Uterus (tissue), 4 donors: ENCODE data around the gene UBQLN1. TPM values are rescaled to one million over a fixed set of nuclear protein-coding genes. Genes with fewer than 3 reads are reported as not detected.

Source experiments
- DNase-seq, 2 donors: peaks; one replicate each; pipeline ENCODE4 v3.0.0-alpha.2; 2019 to 2020
- H3K27ac ChIP-seq, 2 donors: fragments of 200-600 bp; sonication (generic); 1 replicate in 1 of 2; 2 replicates in 1 of 2; pipeline ENCODE4 v1.5.1; 2016 to 2018
- H3K27me3 ChIP-seq, 2 donors: fragments of 200-600 bp; sonication (generic); one replicate each; pipeline ENCODE4 v1.5.1; 2018 to 2019; ENCODE audit warnings: control low read depth in 1 of 2
- H3K36me3 ChIP-seq, 2 donors: fragments of 200-600 bp; sonication (generic); one replicate each; pipeline ENCODE4 v1.5.1; 2019; ENCODE audit warnings: control low read depth in 1 of 2
- H3K4me1 ChIP-seq, 2 donors: fragments of 200-600 bp; sonication (generic); one replicate each; pipeline ENCODE4 v1.5.1; 2018 to 2019; ENCODE audit warnings: control low read depth in 1 of 2
- H3K4me3 ChIP-seq, 2 donors: fragments of 200-600 bp; sonication (generic); 1 replicate in 1 of 2; 2 replicates in 1 of 2; pipeline ENCODE4 v1.5.1; 2018 to 2019; ENCODE audit warnings: mild to moderate bottlenecking in 1 of 2
- H3K9me3 ChIP-seq, 2 donors: fragments of 200-600 bp; sonication (generic); one replicate each; pipeline ENCODE4 v1.5.1; 2019; ENCODE audit warnings: control low read depth in 1 of 2
- POLR2A ChIP-seq, 2 donors: fragments of 450-650 bp; IDR thresholded peaks; one replicate each; pipeline ENCODE4 v1.6.1; 2016; ENCODE audit warnings: antibody characterized with exemption in 2 of 2, mild to moderate bottlenecking in 1 of 2, moderate library complexity in 1 of 2
- intact Hi-C: fragments of 100-400 bp; cut with DNase I; formaldehyde crosslinking; loops from one replicate; pipeline ENCODE4 v1.15.1; 2023; ENCODE audit warnings: low total_unique reads
- total RNA-seq, 4 donors: library from RNA; depleted of rRNA in 3 of 4; stranded (reverse); fragments of >200 nt in 3 of 4; gene quantifications; one replicate each; pipeline versions ENCODE4 v1.1.0 to v1.2.4, GENCODE V29; 2014 to 2023
- TF ChIP-seq, protein P1 (sequence below), 4 experiments: fragments of 200-600 bp in 2 of 4; fragments of 450-650 bp in 2 of 4; sonication (generic) in 2 of 4; IDR thresholded peaks; one replicate each; pipeline ENCODE4 v1.5.1; 2016 to 2019; ENCODE audit warnings: antibody characterized with exemption in 4 of 4, mild to moderate bottlenecking in 2 of 4, moderate library complexity in 1 of 4
- donor health status: DM: yes; HTN: yes; CAD: no.

The UBQLN1 gene
- total RNA-seq, 4 donors from 2014 or later: 66.8 to 155 (median 98.1) TPM

DNA sequence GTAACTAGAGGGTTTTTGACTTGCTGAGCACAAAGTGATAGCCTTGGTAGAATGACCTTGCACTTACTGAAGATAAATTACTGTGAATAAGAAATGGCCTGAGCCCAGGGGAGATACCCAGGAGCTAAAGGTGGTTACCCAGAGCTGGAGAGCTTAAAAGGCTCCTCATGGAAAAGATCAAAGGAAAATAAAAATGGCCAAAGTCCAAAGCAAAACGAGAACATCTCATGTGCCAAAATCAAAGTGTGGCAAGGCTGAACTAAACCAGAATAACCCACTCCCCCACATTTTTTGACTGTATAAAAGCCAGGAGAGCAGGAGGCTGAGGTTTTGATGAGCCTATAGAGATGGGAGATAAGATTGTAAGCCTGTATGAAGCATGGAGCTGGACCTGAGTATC lies 70.4 kb downstream of the UBQLN1 start:
- no peak overlapping the region for H3K27ac ChIP-seq
- H3K27me3 ChIP-seq: no peaks in the 10 kb centered on the region
- H3K36me3 ChIP-seq: no peaks in the 10 kb centered on the region
- H3K9me3 ChIP-seq: no peaks in the 10 kb centered on the region
- H3K4me1 ChIP-seq: no peaks in the 10 kb centered on the region
- H3K4me3 ChIP-seq: no peak overlapping the region
- DNase-seq: no peak
- intact Hi-C loops: no loop called here
- TF ChIP-seq, protein P1, sequence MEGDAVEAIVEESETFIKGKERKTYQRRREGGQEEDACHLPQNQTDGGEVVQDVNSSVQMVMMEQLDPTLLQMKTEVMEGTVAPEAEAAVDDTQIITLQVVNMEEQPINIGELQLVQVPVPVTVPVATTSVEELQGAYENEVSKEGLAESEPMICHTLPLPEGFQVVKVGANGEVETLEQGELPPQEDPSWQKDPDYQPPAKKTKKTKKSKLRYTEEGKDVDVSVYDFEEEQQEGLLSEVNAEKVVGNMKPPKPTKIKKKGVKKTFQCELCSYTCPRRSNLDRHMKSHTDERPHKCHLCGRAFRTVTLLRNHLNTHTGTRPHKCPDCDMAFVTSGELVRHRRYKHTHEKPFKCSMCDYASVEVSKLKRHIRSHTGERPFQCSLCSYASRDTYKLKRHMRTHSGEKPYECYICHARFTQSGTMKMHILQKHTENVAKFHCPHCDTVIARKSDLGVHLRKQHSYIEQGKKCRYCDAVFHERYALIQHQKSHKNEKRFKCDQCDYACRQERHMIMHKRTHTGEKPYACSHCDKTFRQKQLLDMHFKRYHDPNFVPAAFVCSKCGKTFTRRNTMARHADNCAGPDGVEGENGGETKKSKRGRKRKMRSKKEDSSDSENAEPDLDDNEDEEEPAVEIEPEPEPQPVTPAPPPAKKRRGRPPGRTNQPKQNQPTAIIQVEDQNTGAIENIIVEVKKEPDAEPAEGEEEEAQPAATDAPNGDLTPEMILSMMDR (IDR thresholded peaks at IDR 0.05): no peak
- TF ChIP-seq POLR2A (IDR thresholded peaks at IDR 0.05): no peak

DNA sequence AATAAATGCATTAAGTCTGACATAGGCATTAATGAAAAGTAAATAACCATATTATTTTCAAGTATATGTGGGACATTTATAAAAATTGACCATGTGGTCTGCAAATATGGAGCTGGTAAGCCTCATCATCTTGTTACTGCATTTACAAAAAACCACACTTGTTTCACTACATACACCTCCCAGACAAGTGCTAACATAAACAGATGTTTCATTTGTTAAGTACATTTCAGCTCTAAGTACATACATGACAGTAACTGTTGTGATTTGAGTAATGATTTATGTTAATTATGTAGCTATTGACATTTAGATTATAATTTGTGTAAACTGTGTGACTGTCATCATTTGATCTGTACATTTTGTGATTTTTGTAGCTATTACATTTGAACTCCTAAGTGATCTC lies 70.9 kb downstream of the UBQLN1 start:
- H3K27ac ChIP-seq: no peak overlapping the region
- intact Hi-C loops: no loop called here
- no peaks in the 10 kb centered on the region for H3K4me1 ChIP-seq
- no peak for DNase-seq
- no peaks in the 10 kb centered on the region for H3K27me3 ChIP-seq
- no peaks in the 10 kb centered on the region for H3K36me3 ChIP-seq
- no peak for TF ChIP-seq POLR2A (IDR thresholded peaks at IDR 0.05)
- TF ChIP-seq, protein P1 (IDR thresholded peaks at IDR 0.05): no peak
- no peaks in the 10 kb centered on the region for H3K9me3 ChIP-seq
- H3K4me3 ChIP-seq: no peak overlapping the region

DNA sequence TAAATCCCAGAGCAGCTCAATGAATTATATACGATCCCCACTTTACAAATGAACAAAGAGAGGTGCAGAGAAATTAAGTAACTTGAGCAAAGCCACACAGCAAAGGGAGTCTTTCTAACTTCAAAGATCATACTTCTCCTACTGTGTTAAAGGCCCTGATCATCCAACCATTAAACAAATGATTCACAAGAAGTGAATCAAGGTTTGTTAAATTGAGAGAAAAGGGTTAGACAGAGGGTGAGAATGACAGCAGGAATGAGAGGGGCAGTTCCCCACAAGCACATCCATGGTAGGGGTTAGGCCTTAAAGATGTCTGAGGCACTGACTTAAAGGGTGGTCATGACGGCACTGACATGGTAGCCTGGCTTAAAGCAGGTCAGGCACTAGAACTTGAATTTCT lies 74.1 kb downstream of the UBQLN1 start:
- Histone ChIP-seq H3K27ac (no peak overlapping the region), H3K9me3 (no peaks in the 10 kb centered on the region), H3K4me3 (no peak overlapping the region), H3K27me3 (no peaks in the 10 kb centered on the region), H3K36me3 (no peaks in the 10 kb centered on the region), H3K4me1 (no peaks in the 10 kb centered on the region)
- no peak for DNase-seq
- TF ChIP-seq, protein P1 (IDR thresholded peaks at IDR 0.05): no peak
- no peak for TF ChIP-seq POLR2A (IDR thresholded peaks at IDR 0.05)
- intact Hi-C loops: no loop called here

DNA sequence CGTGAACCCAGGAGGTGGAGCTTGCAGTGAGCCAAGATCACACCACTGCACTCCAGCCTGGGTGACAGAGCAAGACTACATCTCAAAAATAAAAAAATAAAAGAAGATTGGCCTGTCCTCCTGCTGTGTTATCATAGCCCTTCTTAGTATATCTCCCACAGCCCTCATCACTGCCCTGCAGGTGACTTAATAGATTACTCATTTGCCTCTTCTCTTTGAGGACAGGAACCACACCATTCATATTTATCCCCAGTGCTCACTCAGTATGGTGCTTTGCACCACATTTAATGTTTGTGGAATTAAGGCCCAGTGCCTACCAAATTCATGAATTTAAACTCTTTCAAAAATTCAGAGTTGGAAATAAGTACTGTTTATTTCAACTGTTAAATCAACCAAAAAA lies 74.5 kb downstream of the UBQLN1 start:
- no peak for TF ChIP-seq POLR2A (IDR thresholded peaks at IDR 0.05)
- TF ChIP-seq, protein P1 (IDR thresholded peaks at IDR 0.05): no peak
- Histone ChIP-seq H3K4me1 (no peaks in the 10 kb centered on the region), H3K36me3 (no peaks in the 10 kb centered on the region), H3K27ac (no peak overlapping the region), H3K9me3 (no peaks in the 10 kb centered on the region), H3K27me3 (no peaks in the 10 kb centered on the region), H3K4me3 (no peak overlapping the region)
- intact Hi-C loops: no loop called here
- DNase-seq: no peak

DNA sequence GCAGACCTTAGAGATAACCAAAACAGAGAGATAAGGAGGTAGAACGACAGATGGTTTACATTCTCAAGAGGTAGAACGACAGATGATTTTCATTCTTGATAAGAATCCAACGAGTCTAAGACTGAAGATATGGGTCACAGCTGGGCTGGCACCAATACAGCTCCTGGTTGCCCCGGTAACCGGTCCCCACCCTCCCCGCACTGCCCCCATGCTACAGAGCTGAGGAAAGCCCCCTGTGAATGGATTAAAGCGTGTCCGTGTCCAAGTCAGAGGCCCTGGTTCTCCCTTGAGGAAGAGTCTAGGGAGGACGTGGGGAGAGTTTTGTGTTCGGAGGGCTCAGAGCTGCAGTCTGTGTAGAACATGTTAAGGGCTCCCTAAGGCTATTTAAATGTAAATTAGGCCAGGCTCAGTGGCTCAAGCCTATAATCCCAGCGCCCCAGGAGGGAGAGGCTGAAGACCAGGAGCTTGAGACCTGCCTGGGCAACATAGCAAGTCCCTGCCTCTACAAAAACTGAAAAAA lies 76.8 kb downstream of the UBQLN1 start:
- H3K4me1 ChIP-seq: no peaks in the 10 kb centered on the region
- H3K9me3 ChIP-seq: no peaks in the 10 kb centered on the region
- H3K4me3 ChIP-seq: no peak overlapping the region
- H3K27ac ChIP-seq: no peak overlapping the region
- no peak for DNase-seq
- no peak for TF ChIP-seq POLR2A (IDR thresholded peaks at IDR 0.05)
- TF ChIP-seq, protein P1 (IDR thresholded peaks at IDR 0.05): no peak
- no peaks in the 10 kb centered on the region for H3K36me3 ChIP-seq
- no peaks in the 10 kb centered on the region for H3K27me3 ChIP-seq
- intact Hi-C loops: no loop called here
